DMS114 treated with DMSO at 0.1 percent for 48 hours (cell line): ENCODE results near the gene PET100.

Source experiments
- DNase-seq: peaks from one replicate; lab custom pipeline; 2025; ENCODE audit not compliant: unreplicated experiment; lab: John Stamatoyannopoulos, UW

PET100 gene

DNA sequence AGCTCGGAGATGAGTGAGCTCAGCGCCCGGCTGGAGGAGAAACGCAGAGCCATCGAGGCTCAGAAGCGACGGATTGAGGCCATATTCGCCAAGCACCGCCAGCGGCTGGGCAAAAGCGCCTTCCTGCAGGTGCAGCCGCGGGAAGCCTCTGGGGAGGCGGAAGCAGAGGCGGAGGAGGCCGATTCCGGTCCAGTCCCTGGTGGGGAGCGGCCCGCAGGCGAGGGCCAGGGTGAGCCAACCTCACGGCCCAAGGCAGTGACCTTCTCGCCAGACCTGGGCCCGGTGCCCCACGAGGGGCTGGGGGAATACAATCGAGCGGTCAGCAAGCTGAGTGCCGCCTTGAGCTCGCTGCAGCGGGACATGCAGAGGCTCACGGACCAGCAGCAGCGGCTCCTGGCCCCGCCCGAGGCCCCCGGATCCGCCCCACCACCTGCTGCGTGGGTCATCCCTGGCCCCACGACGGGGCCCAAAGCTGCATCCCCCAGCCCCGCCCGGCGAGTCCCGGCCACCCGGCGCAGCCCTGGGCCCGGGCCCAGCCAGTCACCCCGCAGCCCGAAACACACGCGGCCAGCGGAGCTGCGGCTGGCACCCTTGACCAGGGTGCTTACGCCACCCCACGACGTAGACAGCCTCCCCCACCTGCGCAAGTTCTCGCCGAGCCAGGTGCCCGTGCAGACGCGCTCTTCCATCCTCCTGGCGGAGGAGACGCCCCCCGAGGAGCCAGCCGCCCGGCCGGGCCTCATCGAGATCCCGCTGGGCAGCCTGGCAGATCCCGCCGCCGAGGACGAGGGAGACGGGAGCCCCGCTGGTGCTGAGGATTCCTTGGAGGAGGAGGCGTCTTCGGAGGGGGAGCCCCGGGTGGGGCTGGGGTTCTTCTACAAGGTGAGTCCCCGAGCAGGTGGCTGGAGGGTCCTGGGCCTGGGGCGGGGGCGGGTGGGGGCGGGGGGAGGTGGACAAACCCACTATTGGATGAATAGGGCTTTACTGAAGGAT is 17.0 kb upstream of the PET100 start:
- no peak for DNase-seq

DNA sequence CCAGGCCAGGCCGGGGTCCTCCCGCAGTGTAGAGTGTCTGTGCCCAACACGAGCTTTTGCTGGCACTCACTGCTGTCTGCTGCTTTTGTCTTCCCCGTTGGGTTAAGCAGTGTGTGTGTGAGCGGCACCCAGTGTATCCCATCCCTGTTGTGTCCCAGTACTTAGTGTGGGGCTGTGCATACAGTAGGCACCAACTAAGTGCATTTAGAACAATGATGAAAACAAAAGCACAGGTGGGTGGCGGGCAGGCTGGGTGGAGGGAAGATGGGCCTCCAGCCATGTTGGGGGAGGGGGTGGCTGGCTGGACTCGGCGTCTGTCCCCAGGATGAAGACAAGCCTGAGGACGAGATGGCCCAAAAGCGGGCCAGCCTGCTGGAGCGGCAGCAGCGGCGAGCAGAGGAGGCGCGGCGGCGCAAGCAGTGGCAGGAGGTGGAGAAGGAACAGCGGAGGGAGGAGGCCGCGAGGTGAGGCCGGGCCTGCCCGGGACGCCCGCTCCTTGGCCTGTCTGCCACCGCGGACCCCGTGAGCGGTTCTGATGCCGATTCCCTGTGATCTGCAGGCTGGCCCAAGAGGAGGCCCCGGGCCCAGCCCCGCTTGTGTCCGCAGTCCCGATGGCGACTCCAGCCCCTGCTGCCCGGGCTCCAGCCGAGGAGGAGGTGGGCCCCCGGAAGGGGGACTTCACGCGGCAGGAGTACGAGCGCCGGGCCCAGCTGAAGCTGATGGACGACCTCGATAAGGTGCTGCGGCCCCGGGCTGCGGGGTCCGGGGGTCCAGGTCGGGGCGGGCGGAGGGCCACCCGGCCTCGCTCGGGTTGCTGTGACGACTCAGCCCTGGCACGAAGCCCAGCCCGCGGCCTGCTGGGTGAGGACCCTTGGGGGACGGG is 14.5 kb upstream of the PET100 start:
- DNase-seq = no peak

DNA sequence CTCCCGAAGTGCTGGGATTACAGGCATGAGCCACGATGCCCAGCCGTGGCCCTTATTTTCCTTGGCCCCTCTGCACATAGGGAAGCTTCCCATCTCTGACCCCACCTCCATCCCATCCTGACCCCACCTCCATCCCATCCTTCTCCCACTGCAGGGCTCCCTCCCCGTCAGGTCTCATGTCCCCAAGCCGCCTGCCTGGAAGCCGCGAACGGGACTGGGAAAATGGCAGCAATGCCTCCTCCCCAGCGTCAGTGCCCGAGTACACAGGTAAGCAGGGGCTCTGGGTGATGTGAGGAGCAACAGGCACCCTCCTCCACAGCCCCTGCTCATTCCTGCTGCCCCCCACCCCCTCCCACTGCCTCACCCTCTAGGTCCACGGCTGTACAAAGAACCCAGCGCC is 12.4 kb upstream of the PET100 start:
- no peak for DNase-seq

DNA sequence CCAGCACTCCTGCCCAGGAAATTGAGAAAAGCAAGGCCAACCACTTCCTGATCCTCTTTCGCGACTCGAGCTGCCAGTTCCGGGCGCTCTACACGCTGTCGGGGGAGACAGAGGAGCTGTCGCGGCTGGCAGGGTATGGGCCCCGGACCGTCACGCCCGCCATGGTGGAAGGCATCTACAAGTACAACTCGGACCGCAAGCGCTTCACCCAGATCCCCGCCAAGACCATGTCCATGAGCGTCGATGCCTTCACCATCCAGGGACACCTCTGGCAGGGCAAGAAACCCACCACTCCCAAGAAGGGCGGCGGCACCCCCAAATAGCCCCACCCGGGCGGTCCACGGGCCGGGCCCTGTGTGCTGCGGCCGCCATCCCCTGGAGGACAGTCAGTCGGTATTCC is 11.9 kb upstream of the PET100 start:
- DNase-seq = no peak

DNA sequence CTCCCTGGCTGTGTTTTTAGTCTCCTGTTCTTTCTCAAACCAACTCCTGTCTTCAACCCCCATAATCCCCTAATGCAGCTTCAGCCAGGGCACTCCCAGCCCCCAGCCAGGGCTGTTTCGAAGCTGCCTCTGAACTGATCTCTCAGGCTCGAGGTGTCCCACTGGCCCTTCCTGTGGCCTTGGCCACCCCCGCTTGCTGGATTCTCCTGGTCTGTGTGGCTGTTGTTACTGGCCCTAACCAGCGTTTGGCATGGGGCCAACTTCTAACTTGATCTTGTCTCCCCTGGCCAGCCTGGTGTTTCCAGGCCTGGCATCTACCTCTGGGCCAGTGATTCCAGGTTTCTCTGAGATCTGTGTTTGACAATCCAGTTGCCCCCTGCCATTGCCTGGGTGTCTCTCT is 11.2 kb upstream of the PET100 start:
- no peak for DNase-seq

DNA sequence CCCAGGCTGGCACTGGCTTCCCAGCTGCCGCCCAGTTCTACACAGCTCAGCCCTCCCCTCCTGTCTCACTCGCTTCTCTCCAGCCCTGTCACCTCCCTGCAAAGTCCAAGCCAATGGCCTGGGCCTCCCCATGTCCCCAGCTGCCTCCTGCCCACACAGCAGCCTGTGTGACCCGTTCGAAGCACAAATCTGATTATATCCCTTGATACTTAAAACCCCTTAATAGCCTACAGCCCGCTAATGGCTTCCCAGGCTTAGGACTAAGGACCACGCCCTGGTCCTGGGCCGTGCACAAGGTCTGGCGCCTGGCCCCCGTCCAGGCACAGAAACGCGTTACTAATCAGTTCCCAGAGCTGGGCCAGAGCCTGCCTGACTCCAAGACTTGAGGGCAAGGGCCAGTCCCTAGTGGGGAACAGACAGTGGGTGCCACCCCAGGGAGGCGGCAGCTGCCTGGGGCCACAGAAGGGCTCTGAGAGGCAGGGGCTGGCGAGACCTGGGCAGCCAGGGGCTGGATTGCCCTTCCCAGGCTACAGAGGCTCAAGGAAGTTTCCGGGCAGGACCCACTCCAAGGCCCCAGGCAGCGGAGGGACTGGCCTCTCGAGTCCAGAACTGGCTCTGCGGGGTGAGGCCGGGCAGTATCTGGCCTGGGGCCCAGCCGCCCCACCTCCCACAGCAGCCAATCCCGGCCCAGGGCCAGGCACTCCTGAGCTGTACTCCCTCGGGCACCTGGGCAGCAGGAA is 10.7 kb upstream of the PET100 start:
- DNase-seq = no peak

DNA sequence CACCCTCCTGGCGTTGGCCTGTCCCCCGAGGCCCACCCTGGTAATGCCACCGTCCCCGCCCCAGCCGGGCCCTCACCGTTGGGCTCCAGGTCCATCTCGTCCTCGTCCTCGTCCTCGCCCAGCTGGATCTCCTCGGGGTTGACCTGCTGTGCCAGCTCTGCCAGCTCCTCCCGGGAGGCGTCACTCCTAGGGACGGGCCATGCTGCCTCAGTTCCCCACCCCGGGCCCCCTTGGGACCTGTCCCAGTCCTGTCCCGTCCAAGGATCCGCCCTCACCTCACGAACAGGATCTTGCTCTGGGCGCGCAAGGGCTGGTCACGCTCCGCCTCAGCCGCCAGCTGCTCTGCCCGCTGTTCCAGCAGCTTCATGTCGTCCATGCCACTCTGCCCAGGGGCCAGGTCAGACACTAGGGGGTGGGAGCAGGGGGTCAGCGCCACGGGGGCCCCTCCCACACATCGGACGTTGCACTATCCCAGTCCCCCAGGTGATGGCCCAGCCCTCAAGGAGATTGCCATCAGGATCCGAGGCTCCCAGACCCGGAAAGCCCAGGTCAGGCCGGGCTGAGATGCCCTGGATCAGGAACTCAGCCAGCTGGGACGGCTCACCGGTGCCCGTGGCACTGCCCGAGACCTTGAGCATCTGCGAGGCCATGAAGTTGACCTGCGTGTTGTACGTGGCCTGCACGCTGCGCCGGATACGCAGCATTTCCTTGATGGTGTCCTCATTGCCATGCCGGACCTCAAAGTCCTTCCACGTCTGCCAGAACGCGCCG is 9.7 kb upstream of the PET100 start:
- no peak for DNase-seq

DNA sequence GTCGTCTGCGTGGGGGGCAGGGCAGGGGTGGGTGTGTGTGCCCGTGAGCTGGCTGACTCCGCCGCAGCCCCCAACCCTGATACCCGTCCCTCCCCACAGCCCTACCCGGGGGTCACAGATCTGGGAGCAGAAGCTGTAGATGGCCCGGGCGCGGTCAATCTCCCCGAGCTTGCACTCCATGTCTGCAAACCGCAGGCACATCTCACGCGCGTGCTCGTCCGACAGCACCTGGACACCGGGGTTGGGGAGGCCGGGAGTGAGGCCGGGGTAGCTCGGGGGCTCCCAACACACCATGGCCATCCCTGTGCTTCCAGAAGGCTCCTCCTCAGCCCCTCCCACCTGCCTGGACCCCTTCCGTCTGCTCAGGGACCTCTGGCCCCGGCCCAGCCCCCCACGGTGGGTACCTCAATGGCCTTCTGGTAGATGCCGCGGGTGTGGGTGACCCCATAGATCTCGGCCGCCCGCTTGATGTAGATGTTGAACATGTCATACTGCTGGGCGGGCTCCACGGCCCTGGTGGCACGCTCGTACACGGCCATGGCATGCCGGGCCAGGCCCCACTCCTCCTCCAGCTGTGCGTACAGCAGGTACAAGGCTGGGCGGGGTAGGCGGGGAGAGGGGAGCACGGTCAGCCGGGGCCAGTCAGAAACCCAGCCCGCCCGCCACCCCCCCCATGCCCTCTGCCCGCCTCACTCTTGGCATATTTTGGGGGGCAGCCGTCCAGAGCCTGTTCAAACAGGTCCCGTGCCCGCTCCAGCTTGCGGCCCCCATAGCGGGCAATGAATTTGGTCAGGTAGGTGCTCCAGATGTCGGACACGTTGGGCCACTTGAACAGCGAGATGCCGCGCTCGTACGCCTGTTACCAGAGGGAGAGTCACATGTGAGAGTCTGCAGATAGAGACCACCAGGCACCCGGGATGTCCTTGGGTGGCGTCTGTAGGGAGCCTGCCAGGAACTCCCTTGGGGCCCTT is 8.9 kb upstream of the PET100 start:
- DNase-seq = no peak

DNA sequence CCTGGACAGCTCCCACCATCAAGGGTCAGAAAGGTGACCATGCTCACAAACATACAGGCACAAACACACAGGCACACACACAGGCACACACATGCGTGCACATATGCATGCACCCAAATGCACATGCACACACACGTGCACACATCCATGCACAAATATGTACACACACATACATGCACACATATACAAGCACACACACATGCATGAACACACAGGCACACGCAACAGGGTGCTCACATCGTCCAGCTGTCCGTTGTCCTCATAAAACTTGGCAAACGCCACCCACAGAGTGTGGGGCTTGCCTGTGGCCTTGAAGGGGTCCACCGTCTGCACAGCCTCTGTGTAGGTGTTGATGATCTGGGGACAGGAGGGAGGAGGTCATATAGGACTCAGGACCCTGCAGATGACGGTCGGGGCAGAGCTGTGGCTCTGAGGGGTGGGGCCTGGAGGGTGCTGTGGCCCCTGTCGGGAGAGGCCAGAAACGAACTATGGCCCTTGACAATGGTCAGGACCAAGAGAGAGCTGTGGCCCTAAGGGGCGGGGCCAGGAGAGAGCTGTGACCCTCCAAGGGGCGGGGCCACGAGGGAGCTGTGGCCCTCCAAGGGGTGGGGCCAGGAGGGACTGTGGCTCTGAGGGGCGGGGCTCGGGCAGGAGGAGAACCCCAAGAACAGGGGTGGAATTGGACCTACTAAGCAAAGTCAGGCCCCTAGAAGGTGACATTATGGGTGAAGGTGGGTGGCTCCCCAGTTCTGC is 6.5 kb upstream of the PET100 start:
- no peak for DNase-seq

DNA sequence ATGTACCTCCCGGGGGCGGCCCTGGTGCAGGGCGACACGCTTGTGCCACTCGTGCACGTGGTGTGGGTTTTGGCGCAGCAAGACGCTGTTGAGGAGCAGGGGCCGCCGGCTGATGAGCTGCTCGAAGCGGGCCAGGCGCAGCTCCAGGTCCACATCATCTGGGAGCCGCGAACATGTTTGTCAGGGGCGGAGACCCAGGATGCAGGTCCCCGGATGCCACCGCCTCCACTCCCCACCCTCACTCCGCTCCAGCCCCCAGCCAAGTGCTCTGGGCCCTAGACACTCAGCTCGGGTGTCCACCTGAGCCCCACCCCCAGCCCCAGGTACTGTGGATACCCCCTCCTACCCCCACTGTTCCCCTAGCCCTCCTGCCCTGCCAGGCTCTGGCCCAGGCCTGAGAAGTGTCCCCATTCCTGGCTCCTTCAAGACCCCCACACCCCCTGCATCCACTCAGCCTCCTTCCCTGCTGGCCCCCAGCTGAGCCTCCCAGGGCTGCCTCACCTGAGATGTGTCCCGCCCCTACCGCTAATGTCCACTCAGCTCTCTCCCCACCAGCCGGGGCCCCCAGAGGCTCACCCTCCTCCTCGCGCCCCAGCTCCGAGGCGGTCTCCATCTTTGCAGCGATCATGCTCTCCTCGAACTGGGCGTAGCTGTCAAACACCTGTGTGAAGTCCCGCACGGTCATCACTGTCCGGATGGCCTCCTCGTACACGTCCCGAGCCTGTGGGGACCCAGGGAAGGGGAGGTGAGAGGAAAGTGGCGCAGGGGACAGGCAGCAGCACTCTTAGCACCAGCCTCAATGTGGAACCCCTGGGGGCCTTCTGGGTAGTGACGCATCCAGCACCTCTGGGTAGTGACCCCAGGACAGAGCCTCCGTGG is 5.6 kb upstream of the PET100 start:
- no peak for DNase-seq

DNA sequence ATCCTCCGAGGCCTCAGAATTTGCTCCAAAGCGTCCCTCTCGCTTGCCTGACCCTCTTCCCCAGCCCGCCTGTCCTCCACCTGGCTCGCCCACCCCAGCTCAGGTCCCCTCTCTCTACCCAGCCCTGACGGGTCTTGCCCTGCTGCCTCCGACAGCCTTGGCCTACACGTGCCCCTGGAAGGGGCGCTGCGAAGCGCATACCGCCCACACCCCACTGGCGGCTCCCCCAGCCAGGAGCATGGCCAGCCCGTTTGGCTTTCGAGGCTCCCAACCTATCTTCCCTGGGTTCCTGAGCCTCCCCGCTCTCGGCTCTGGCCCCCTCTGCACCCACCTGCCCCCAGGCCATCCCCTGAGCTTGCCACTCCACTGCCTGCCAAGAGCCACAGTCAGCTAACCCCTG is 4.8 kb upstream of the PET100 start:
- no peak for DNase-seq

DNA sequence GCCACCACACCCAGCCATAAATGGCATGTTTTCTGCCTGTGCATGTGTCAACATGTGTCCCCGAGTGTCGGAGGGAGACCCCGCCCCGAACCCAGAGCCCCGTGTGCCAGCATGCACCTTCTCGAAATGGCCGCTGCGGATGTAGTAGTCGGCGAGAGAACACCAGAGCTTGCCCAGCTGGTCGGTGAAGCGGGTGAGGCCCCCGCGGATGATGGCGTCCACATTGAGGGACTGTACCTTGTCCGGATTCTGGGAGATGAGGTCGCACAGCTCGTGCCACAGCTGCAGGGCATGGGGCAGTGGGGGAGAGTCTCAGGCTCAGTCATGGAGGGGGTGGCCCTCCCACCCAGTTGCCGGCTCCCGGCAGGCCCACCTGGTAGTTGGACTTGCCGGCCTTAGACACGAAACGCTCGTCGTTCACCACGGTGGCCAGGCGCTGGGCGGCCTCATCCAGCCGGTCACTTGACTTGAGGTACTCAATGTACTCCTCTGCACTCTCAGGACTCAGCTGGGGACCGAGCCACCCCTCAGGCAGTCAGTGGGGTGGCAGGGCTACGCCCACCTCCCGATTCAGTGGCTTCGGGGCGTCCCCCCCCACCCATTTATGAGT is 3.7 kb upstream of the PET100 start:
- DNase-seq = no peak

DNA sequence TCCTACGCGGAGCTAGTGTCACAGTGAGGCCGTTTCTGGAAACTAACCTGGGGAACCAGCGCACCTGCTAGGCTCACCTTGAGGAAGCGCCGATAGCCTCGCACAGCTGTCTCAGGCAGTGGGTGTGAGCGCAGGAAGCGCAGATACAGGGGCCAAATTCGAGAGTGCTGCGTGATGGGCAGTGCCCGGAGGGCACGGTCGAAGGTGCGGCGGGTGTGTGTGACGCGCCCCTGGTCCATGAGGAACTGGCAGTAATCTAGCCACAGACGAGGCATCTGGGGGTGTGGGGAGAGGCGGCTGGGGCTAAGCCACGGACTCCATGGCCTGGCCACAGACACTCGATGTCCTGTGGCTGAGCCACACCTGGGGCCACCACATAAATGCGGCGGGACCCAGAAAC is 2.4 kb upstream of the PET100 start:
- no peak for DNase-seq

DNA sequence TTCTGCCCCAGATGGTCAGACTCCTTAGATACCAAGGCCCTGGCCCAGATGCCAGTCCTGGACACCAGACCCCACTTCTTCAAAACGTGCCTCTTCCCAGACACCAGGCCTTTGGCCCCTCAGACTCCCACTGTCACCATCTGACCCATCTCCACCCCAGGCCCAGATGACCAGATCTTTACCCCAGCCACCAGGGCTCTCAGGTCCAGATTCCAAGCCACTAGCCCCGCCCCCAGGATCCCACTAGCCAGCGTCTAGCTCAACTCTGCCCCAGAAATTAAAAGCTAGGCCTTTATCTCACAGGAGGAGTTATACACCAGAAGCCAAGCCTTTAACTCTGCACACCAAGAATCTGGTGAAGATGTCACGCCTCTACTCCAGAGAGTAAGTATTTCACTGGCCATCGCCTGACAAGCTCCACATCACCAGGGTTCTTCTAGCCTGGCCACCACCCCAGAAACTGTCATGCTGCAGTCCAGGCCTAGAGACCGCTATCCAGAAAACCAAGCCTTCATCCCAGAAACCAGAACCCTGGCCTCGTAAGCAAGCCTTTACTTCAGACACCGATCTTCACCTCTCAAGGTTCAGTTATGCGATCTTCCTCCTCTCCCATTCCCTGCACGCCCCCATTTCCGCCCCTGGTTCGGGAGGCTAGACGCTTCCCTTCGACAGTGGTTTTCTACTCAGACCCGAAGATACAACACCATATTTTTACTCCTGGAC is 843 bp upstream of the PET100 start:
- DNase-seq = no peak

DNA sequence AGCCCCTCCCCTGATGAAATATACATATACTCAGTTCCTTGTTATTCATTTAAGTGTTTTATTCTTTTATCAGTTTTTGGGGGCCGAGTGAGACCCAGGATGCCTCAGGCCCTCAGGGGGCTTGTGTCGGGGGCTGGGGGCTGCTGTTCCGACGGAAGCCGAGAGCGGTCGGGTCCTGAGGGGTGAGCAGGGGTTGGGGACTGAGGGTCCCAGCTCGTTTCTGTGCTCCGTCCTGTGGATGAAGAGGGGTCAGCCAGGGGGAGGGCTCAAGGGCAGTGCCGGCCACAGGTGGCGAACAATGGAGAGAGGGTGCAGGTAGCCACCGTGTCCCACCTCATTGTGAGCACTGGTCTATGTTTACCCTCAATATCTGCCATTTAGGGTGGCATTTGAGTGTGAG is 2.0 kb downstream of the PET100 start:
- DNase-seq = no peak

DNA sequence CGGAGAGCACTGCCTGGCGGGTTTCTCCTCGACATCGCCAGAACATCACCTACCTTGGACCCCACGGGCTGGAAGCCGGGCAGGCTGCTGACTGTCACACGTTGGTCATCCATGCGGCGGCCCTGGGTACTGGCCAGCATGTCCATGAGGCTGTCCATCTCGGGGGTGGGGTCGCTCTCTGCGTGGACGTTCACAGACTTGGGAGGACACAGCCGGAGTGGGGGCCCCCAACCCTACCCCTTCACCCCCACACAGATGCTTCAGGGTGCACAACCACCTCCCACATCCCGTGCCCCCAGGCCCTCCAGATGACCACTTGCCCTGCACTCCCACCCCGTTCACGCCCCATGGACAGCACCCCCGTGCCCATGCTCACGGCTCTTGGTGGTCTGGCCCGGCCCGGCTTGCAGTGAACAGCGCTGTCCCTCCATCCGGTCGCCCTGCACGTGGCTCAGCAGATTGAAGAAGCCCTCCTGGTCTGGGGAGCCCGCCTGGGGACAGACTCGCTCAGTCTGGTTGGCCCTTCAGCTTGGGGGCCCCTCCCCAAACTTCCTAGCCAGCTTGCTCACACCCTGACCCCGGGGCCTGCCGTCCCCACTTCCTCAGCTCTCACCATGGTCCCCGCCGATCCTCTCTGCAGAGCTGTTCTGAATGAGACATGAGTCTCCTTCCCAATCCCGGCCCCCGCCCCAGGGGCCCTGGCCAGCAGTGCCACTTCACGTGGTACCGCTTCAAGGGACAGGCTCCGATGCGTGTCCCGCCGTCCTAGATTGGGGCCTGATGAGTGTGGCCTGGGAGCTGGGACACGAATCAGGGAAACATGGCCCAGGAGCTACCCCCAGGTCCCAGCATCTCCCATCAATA is 3.0 kb downstream of the PET100 start:
- DNase-seq = no peak
